GM21737 (cell line): Measurements from ENCODE around the gene LETM1.

Source experiments
- ATAC-seq: cut with Tn5 transposase; IDR thresholded peaks from one replicate; pipeline ENCODE4 v1.9.1; 2021; ENCODE audit warnings: mild to moderate bottlenecking, moderate library complexity; ENCODE audit not compliant: unreplicated experiment

Gene LETM1

GRCh38 chr4:1766106-1767060 lies 89.6 kb downstream of the LETM1 start:
- ATAC-seq, result no peak

DNA sequence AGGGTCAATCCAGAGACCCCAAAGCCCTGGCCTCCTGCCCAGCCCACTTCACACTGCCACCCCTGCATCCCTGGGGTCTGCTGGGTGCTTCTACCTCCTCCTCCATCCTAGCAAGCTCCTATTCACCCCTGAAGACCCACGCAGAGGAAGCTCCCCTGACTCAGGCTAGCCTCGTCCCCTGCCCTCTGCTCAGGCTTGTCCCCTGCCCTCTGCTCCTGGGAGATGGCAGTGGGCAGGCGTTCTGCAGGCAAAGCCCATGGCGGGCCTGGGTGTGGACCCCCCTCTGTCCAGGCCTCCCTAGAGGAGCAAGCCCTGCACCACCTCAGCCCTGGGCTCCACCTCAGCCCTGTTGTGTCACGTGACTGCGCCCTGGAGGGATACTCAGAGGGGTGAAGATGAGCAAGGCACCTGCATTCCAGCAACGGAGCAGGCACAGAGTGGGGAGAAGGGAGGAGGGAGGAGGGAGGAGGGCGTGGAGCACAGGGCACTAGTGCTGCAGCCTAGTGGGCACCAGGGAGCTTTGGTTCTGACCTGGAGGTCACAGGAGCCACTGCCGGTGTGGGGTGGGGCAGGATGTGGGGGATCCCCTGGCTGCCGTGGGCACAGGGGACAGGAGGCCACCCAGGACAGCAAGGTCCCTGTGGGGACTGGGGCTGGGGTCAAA lies 90.4 kb downstream of the LETM1 start:
- no peak for ATAC-seq

DNA sequence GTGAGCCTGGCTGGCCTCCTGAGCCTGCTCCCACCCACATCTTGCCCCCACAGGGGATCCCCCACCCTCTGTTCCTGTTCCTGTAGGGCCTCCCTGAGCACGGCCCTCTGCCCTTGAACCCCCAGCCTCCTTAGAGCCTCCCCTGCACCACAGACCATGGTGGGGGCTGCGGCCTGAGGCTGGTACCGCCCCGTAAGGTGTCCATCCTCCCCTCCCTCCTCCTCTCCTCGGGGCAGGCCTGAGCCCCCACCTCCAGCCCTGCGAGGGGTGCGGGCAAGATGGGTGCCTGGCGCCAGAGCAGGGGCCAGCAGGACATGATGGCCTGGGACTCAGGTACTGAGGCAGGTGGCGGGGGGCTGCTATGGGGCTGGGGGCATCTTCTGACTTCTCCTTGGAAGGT lies 91.3 kb downstream of the LETM1 start:
- no peak for ATAC-seq

GRCh38 chr4:1763550-1764080 lies 92.3 kb downstream of the LETM1 start:
- ATAC-seq, result no peak

GRCh38 chr4:1763070-1763549 lies 92.8 kb downstream of the LETM1 start:
- no peak for ATAC-seq

DNA sequence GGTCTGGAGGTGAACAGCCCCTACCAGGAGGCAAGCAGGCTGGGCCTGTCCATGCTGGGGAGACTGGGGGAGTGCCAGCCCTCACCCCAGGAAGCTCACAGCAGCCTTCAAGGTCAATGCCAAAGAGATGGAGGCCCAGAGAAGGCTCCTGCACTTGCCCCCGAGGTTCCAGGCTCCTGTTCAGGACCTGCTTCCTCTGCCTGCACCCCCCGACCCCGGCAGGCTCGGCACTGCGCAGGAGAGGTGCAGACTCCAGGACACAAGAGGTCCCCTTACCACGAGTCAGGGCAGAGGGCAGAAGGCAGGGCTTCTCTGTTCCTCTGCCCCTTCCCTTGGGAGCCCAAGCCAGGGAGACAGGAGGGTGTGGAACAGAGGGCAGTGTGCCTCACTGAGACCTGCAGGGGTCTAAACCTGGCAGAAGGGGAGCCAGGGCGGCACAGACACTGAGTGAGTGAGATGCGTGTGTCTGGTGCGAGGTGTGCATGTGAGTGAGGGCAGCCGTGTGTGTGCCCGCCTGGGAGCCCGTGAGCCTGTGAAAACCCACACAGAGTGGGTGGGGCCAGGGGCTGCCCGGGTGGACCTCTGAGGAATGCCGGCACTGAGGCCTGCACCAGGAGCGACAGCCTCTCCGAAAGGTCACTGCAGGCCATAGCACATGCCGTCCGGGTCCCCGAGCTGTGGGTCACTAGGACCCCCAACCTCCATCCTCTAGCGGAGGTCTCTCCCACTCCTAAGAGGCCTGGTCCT lies 93.5 kb downstream of the LETM1 start:
- ATAC-seq, result no peak
